OCI-LY1 (cell line): ENCODE results near the gene ATP5PO.

Experiments used
- H2AFZ ChIP-seq: fragments of 200-600 bp; sonication (generic), shearing (Covaris generic); 2 replicates; pipeline ENCODE4 v1.6.0; 2014; ENCODE audit warnings: antibody characterized with exemption, mild to moderate bottlenecking, low read length
- H3F3A ChIP-seq: fragments of 200-600 bp; sonication (generic), shearing (Covaris generic); 2 replicates; pipeline ENCODE4 v1.6.0; 2014; ENCODE audit warnings: mild to moderate bottlenecking, antibody characterized with exemption, low read length, moderate library complexity; ENCODE audit not compliant: insufficient read depth
- H3K27ac ChIP-seq: fragments of 200-600 bp; sonication (generic); 2 replicates; pipeline ENCODE4 v1.5.1; 2014; ENCODE audit warnings: low read length, mixed run types, mild to moderate bottlenecking, low read depth; ENCODE audit not compliant: poor library complexity, severe bottlenecking
- H3K27me3 ChIP-seq: fragments of 200-600 bp; sonication (generic); 2 replicates; pipeline ENCODE4 v1.6.0; 2014; ENCODE audit warnings: antibody characterized with exemption, mild to moderate bottlenecking, low read length, moderate library complexity; ENCODE audit not compliant: insufficient read depth
- H3K36me3 ChIP-seq: fragments of 200-600 bp; sonication (generic); 2 replicates; pipeline ENCODE4 v1.6.1; 2014; ENCODE audit warnings: mild to moderate bottlenecking, antibody characterized with exemption, low read length, moderate library complexity, mixed read lengths; ENCODE audit not compliant: insufficient read depth
- H3K4me1 ChIP-seq: fragments of 200-600 bp; sonication (generic); 2 replicates; pipeline ENCODE4 v1.5.1; 2014; ENCODE audit warnings: mild to moderate bottlenecking, low read length, moderate library complexity; ENCODE audit not compliant: insufficient read depth, severe bottlenecking
- H3K4me2 ChIP-seq: fragments of 200-600 bp; sonication (generic), shearing (Covaris generic); 2 replicates; pipeline ENCODE4 v1.6.1; 2014; ENCODE audit warnings: low read length
- H3K4me3 ChIP-seq: fragments of 200-600 bp; sonication (generic); 2 replicates; pipeline ENCODE4 v1.5.1; 2014; ENCODE audit warnings: low read length, low read depth, mild to moderate bottlenecking, mixed read lengths; ENCODE audit not compliant: poor library complexity, severe bottlenecking
- H3K79me2 ChIP-seq: fragments of 200-600 bp; shearing (Covaris generic); 2 replicates; pipeline ENCODE4 v1.6.1; 2016; ENCODE audit warnings: mixed run types, low read length, mixed read lengths; ENCODE audit not compliant: insufficient read depth
- H3K9ac ChIP-seq: fragments of 200-600 bp; sonication (generic), shearing (Covaris generic); 2 replicates; pipeline ENCODE4 v1.6.1; 2014; ENCODE audit warnings: mild to moderate bottlenecking, low read length, mixed read lengths
- H3K9me2 ChIP-seq: fragments of 200-600 bp; sonication (generic), shearing (Covaris generic); 2 replicates; pipeline ENCODE4 v1.6.1; 2014; ENCODE audit warnings: low read depth, mild to moderate bottlenecking, low read length, mixed read lengths
- H3K9me3 ChIP-seq: fragments of 200-600 bp; shearing (Covaris generic); 2 replicates; pipeline ENCODE4 v1.6.1; 2014; ENCODE audit warnings: low read length, mixed read lengths
- H4K20me1 ChIP-seq: fragments of 200-600 bp; sonication (generic), shearing (Covaris generic); 2 replicates; pipeline ENCODE4 v1.6.0; 2016; ENCODE audit warnings: mild to moderate bottlenecking, low read length; ENCODE audit not compliant: insufficient read depth
- CTCF ChIP-seq: fragments of 200-600 bp; sonication (generic), shearing (Covaris generic); IDR thresholded peaks from 2 replicates; pipeline ENCODE4 v1.5.1; 2017; ENCODE audit warnings: mild to moderate bottlenecking, antibody characterized with exemption, low read length, moderate library complexity, mixed read lengths
- EZH2 ChIP-seq: fragments of 200-600 bp; sonication (generic), shearing (Covaris generic); IDR thresholded peaks from 2 replicates; pipeline ENCODE4 v1.8.0; 2017; ENCODE audit warnings: borderline replicate concordance, mixed run types, mild to moderate bottlenecking, antibody characterized with exemption, low read length, moderate library complexity, mixed read lengths

Gene ATP5PO

GRCh38 chr21:33915368-33916199 lies at the start of gene ATP5PO:
ATP5PO (minus strand) TSS chr21:33915804; CDS start chr21:33915763, 41 bp downstream.
- Histone ChIP-seq H4K20me1 (no peaks in the 10 kb centered on the region), H3K9me3 (no peaks in the 10 kb centered on the region), H3K27me3 (no peaks in the 10 kb centered on the region), H3K79me2 (peaks cover 16% of the 10 kb centered on the region), H3F3A (no peaks in the 10 kb centered on the region), H2AFZ (peak within 1 kb of the TSS; percentile 69), H3K4me3 (peak within 1 kb of the TSS; percentile 97), H3K4me1 (peaks cover 19% of the 10 kb centered on the region), H3K4me2 (peak within 1 kb of the TSS; percentile 84), H3K27ac (peak within 1 kb of the TSS; percentile 63), H3K9ac (peak within 1 kb of the TSS; percentile 96), H3K9me2 (no peaks in the 10 kb centered on the region), H3K36me3 (peaks cover 42% of the 10 kb centered on the region)
- no peak for TF ChIP-seq EZH2
- TF ChIP-seq CTCF: no peak

- H3K9me2 ChIP-seq: no peaks in the 10 kb centered on the region
- TF ChIP-seq CTCF: no peak
- no peak for TF ChIP-seq EZH2
- peaks cover 16% of the 10 kb centered on the region for H3K4me1 ChIP-seq
- H3K4me3 ChIP-seq: no peak overlapping the region
- no peak overlapping the region for H3K9ac ChIP-seq
- H4K20me1 ChIP-seq: no peaks in the 10 kb centered on the region
- H2AFZ ChIP-seq: no peak overlapping the region
- H3K79me2 ChIP-seq: no peaks in the 10 kb centered on the region
- H3F3A ChIP-seq: no peaks in the 10 kb centered on the region
- H3K4me2 ChIP-seq: no peak overlapping the region
- H3K27ac ChIP-seq: no peak overlapping the region
- H3K9me3 ChIP-seq: no peaks in the 10 kb centered on the region
- H3K27me3 ChIP-seq: no peaks in the 10 kb centered on the region
- no peaks in the 10 kb centered on the region for H3K36me3 ChIP-seq
These were observed 49.2 kb upstream of the ATP5PO start for GRCh38 chr21:33964706-33965325.

- Histone ChIP-seq H3K9ac (no peak overlapping the region), H3K27me3 (no peaks in the 10 kb centered on the region)
These were observed 48.4 kb upstream of the ATP5PO start for GRCh38 chr21:33963848-33964555.

More at GRCh38 chr21:33963848-33964555, 48.4 kb upstream of the ATP5PO start:
- Histone ChIP-seq H4K20me1 (no peaks in the 10 kb centered on the region), H3K79me2 (no peaks in the 10 kb centered on the region), H3K9me2 (no peaks in the 10 kb centered on the region), H3K36me3 (no peaks in the 10 kb centered on the region), H3K4me1 (peaks cover 16% of the 10 kb centered on the region), H3K4me2 (no peak overlapping the region), H2AFZ (no peak overlapping the region), H3K4me3 (no peak overlapping the region), H3K27ac (no peak overlapping the region), H3F3A (no peaks in the 10 kb centered on the region), H3K9me3 (no peaks in the 10 kb centered on the region)
- TF ChIP-seq CTCF (no peak), EZH2 (no peak)
